HCT116 (cell line): Measurements from ENCODE around the gene PRRT1. TPM values are rescaled to one million over a fixed set of nuclear protein-coding genes. Genes with fewer than 3 reads are reported as not detected.

Experiments
- ATAC-seq: fragments of 200-7000 bp; cut with Tn5 transposase; 2 replicates; pipeline ENCODE4 v1.9.1; 2020; ENCODE audit warnings: mild to moderate bottlenecking, moderate library complexity
- BruUV-seq: library from RNA; stranded (reverse); fragments of 400-500 nt; replicated peaks from 2 replicates; lab custom pipeline; 2021; lab: Mats Ljungman, UMichigan
- CTCF ChIA-PET: fragments of 300-600 bp; sonication (Branson Sonifier 250); formaldehyde crosslinking; loops from one replicate; lab custom pipeline; 2021; ENCODE audit warnings: antibody characterized with exemption; lab: Charles Lee
- POLR2A ChIA-PET: fragments of 300-600, 350-600 bp; sonication (Branson Sonifier 250); formaldehyde crosslinking; loops from one replicate; lab custom pipeline; 2021; ENCODE audit warnings: antibody characterized with exemption; lab: Charles Lee
- RAD21 ChIA-PET, 2 experiments: fragments of 300-600 bp; sonication (Branson Sonifier 250); formaldehyde crosslinking; loops; one replicate each; lab custom pipeline; 2023; ENCODE audit warnings: low total read pairs in 2 of 2; ENCODE audit not compliant: uncharacterized antibody in 2 of 2, unreplicated experiment in 2 of 2, low non-redundant PET in 1 of 2; lab: Charles Lee
- DNase-seq: peaks from one replicate; pipeline ENCODE4 v3.0.0-alpha.2; 2010; ENCODE audit warnings: low read depth, low spot score
- H2AFZ ChIP-seq: fragments of 200-600 bp; shearing (Covaris generic), sonication (generic); 2 replicates; pipeline ENCODE4 v1.6.1; 2017; ENCODE audit warnings: low read depth, mixed run types, mixed read lengths, antibody characterized with exemption, low read length; ENCODE audit not compliant: poor library complexity, severe bottlenecking
- H3K27ac ChIP-seq: 2 replicates; pipeline ENCODE4 v1.5.1; 2012; ENCODE audit warnings: low read depth, low read length
- H3K27me3 ChIP-seq: fragments of 200-600 bp; sonication (generic); 2 replicates; pipeline ENCODE4 v1.6.1; 2016; ENCODE audit warnings: mixed run types, low read length, mixed read lengths; ENCODE audit not compliant: insufficient read depth
- H3K36me3 ChIP-seq, 2 experiments: fragments of 200-500 bp in 1 of 2; fragments of 200-600 bp in 1 of 2; sonication (Bioruptor generic) in 1 of 2; sonication (generic) in 1 of 2; 2 replicates each; pipeline versions ENCODE4 v1.5.1 to v1.6.1; 2014 to 2016; ENCODE audit warnings: low read length in 2 of 2, inconsistent platforms in 1 of 2, mixed read lengths in 1 of 2, mixed run types in 1 of 2; ENCODE audit not compliant: insufficient read depth in 2 of 2, control insufficient read depth in 1 of 2
- H3K4me1 ChIP-seq, 2 experiments: fragments of 200-600 bp in 1 of 2; sonication (generic) in 1 of 2; 2 replicates each; pipeline versions ENCODE4 v1.5.1 to v1.6.1; 2012 to 2017; ENCODE audit warnings: low read length in 2 of 2, inconsistent platforms in 1 of 2, mild to moderate bottlenecking in 1 of 2, mixed read lengths in 1 of 2, mixed run types in 1 of 2, moderate library complexity in 1 of 2; ENCODE audit not compliant: insufficient read depth in 2 of 2, control insufficient read depth in 1 of 2
- H3K4me2 ChIP-seq: fragments of 200-600 bp; sonication (generic); 2 replicates; pipeline ENCODE4 v1.6.1; 2017; ENCODE audit warnings: mixed run types, low read length, mixed read lengths
- H3K4me3 ChIP-seq, 2 experiments: fragments of 200-600 bp in 1 of 2; sonication (generic) in 1 of 2; replicated peaks in 1 of 2; 2 replicates each; pipeline ENCODE4 v1.5.1; 2011 to 2016; ENCODE audit warnings: low read length in 2 of 2, control low read depth in 1 of 2, low read depth in 1 of 2, mild to moderate bottlenecking in 1 of 2, mixed read lengths in 1 of 2, mixed run types in 1 of 2
- H3K79me2 ChIP-seq: fragments of 200-600 bp; sonication (generic); 2 replicates; pipeline ENCODE4 v1.6.1; 2017; ENCODE audit warnings: mild to moderate bottlenecking, mixed run types, low read length, moderate library complexity, mixed read lengths; ENCODE audit not compliant: insufficient read depth
- H3K9ac ChIP-seq: fragments of 200-600 bp; sonication (generic); 2 replicates; pipeline ENCODE4 v1.6.1; 2016; ENCODE audit warnings: low read length, mixed read lengths
- H3K9me2 ChIP-seq: fragments of 200-600 bp; sonication (generic), shearing (Covaris generic); 2 replicates; pipeline ENCODE4 v1.6.1; 2017; ENCODE audit warnings: mixed run types, mild to moderate bottlenecking, moderate library complexity; ENCODE audit not compliant: insufficient read depth
- H3K9me3 ChIP-seq, 2 experiments: fragments of 200-500 bp in 1 of 2; fragments of 200-600 bp in 1 of 2; sonication (Bioruptor generic) in 1 of 2; sonication (generic) in 1 of 2; 2 replicates each; pipeline ENCODE4 v1.6.1; 2014 to 2017; ENCODE audit warnings: low read length in 2 of 2, mixed read lengths in 2 of 2, inconsistent platforms in 1 of 2, low read depth in 1 of 2, mild to moderate bottlenecking in 1 of 2, mixed run types in 1 of 2, moderate library complexity in 1 of 2; ENCODE audit not compliant: control insufficient read depth in 1 of 2, insufficient read depth in 1 of 2
- H4K20me1 ChIP-seq: fragments of 200-600 bp; sonication (generic), shearing (Covaris generic); 2 replicates; pipeline ENCODE4 v1.6.1; 2017; ENCODE audit warnings: mixed run types, mild to moderate bottlenecking, moderate library complexity; ENCODE audit not compliant: insufficient read depth
- EGR1 ChIP-seq: IDR thresholded peaks from 2 replicates; pipeline ENCODE4 v1.6.1; 2012; ENCODE audit warnings: low read depth
- ELF1 ChIP-seq: IDR thresholded peaks from 2 replicates; pipeline ENCODE4 v1.6.1; 2012; ENCODE audit warnings: low read depth, borderline replicate concordance
- JUND ChIP-seq: IDR thresholded peaks from 2 replicates; pipeline ENCODE4 v1.6.1; 2012
- SIN3A ChIP-seq: IDR thresholded peaks from 2 replicates; pipeline ENCODE4 v1.6.1; 2012; ENCODE audit warnings: low read depth
- TCF7L2 ChIP-seq: IDR thresholded peaks from 2 replicates; pipeline ENCODE4 v1.7.0; 2011; ENCODE audit warnings: borderline replicate concordance, inconsistent platforms; ENCODE audit not compliant: insufficient read depth, insufficient read length; ENCODE audit errors: extremely low read depth
- YY1 ChIP-seq: IDR thresholded peaks from 2 replicates; pipeline ENCODE4 v1.6.1; 2011; ENCODE audit warnings: low read length, low read depth, moderate library complexity, mild to moderate bottlenecking; ENCODE audit not compliant: insufficient replicate concordance; ENCODE audit errors: extremely low read depth
- ZNF274 ChIP-seq: fragments of 200-500 bp; sonication (Bioruptor generic); IDR thresholded peaks from 2 replicates; pipeline ENCODE4 v1.6.1; 2014; ENCODE audit warnings: mild to moderate bottlenecking, low read depth, low read length, inconsistent platforms
- intact Hi-C: fragments of 100-400 bp; cut with micrococcal nuclease; formaldehyde crosslinking; loops from 2 replicates; pipeline ENCODE4 v1.10.0; 2022
- total RNA-seq: library from RNA; stranded (reverse); gene quantifications from one replicate; pipeline ENCODE4 v1.2.1, GENCODE V29; 2021; ENCODE audit not compliant: unreplicated experiment

Gene PRRT1
- total RNA-seq, 1 experiment from 2014 or later, result 6.1 TPM

DNA sequence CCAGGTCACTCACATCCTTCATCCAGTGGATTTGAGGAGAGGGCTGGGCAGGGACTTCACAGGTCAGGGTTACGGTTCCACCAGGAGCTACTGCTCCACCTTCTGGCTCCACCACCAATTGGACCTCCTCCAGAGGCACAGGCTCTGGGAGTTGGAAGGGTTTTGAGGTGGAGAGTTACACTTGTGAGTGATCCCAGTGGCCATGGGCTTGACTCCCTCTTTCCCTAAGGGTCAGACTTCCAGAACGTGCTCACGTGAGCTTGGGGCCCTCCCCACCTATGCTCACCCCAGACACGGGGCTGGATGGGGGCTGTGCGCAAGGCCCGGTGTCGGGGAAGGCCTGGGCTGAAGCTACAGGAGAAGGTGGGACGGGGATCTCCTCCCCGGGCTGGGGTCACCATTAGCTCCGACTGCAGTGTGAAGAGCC is 30.8 kb upstream of the PRRT1 start (continued):
- TF ChIP-seq ELF1 (no peak), ZNF274 (no peak), SIN3A (no peak), EGR1 (no peak), JUND (no peak)

DNA sequence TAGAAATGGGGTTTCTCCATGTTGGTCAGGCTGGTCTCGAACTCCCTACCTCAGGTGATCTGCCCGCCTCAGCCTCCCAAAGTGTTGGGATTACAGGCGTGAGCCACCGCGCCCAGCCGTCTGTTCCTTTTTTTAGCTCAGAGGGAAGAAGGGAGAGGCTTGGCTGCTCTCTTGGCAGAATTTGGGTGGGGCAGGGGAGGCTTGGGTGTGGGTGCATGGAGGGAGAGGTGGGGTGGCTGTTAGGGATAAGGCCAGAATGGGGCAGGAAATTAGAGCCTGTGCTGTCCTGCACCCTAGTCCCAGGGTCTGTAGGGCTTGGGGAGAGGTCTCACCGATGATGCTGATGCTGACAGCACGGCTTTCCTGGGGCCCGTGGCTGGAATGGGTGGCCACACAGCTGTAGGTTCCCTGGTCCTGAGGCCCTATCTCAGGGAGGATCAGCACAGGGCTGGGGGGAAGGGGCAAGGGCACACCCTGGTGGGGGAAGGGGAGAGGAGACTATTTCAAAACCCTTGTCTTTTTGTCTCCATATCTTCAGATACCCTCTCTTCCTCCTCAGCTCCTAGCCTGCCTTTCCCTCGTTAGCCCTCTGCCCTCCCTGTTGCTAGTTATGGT is 30.3 kb upstream of the PRRT1 start:
- TF ChIP-seq YY1 (no peak), TCF7L2 (no peak)
- TF ChIP-seq, all 23 proteins: peak for 0
- ChIA-PET CTCF (no interaction called here), RAD21 (no interaction called here), POLR2A (interaction anchor here (1.0 to 1.3 kb wide), 2 partner anchors 9 to 14 kb away, joined by 3 to 4 read pairs; partner anchors contain the start of gene PBX2)
- no peak overlapping the region for H3K9ac ChIP-seq
- H3K27ac ChIP-seq, result no peak overlapping the region
- no peaks in the 10 kb centered on the region for H4K20me1 ChIP-seq
- no peak for ATAC-seq
- peaks cover 9 to 13% of the 10 kb centered on the region in 2 experiments; a peak in 3 of 4 replicates for H3K36me3 ChIP-seq
- peaks cover 10 to 39% of the 10 kb centered on the region in 2 experiments for H3K4me1 ChIP-seq
- no peak overlapping the region for H3K4me3 ChIP-seq
- DNase-seq, result no peak
- H3K9me2 ChIP-seq, result no peaks in the 10 kb centered on the region
- no peaks in the 10 kb centered on the region for H3K27me3 ChIP-seq
- peaks cover 8% of the 10 kb centered on the region; the same call in 1 of the 2 replicates for H3K79me2 ChIP-seq
- no peak overlapping the region for H2AFZ ChIP-seq
- no peak overlapping the region for H3K4me2 ChIP-seq
- no peaks in the 10 kb centered on the region for H3K9me3 ChIP-seq
- no TSS peak for BruUV-seq
- intact Hi-C loops, result no loop called here
